Measurements from ENCODE around the gene SCAF1.

The SCAF1 gene

GRCh38 chr19:49642492-49643035, 555 bp downstream of the SCAF1 start:
- DNase-seq (ENCODE audit: low read depth in 2 of 2, low spot score in 1 of 2): no peak

GRCh38 chr19:49643466-49643865, 1.5 kb downstream of the SCAF1 start:
- DNase-seq (ENCODE audit: low read depth in 2 of 2, low spot score in 1 of 2): no peak

GRCh38 chr19:49645592-49645991, 3.6 kb downstream of the SCAF1 start:
- no peak for DNase-seq (ENCODE audit: low read depth in 2 of 2, low spot score in 1 of 2)

- DNase-seq (ENCODE audit: low read depth in 2 of 2, low spot score in 1 of 2): no peak
These were observed 4.0 kb downstream of the SCAF1 start for GRCh38 chr19:49645995-49646394.

- DNase-seq (ENCODE audit: low read depth in 2 of 2, low spot score in 1 of 2): no peak
These were observed 4.6 kb downstream of the SCAF1 start for GRCh38 chr19:49646586-49646985.

- DNase-seq (ENCODE audit: low read depth in 2 of 2, low spot score in 1 of 2): no peak
These were observed 9.2 kb downstream of the SCAF1 start for GRCh38 chr19:49651029-49651819.

DNA sequence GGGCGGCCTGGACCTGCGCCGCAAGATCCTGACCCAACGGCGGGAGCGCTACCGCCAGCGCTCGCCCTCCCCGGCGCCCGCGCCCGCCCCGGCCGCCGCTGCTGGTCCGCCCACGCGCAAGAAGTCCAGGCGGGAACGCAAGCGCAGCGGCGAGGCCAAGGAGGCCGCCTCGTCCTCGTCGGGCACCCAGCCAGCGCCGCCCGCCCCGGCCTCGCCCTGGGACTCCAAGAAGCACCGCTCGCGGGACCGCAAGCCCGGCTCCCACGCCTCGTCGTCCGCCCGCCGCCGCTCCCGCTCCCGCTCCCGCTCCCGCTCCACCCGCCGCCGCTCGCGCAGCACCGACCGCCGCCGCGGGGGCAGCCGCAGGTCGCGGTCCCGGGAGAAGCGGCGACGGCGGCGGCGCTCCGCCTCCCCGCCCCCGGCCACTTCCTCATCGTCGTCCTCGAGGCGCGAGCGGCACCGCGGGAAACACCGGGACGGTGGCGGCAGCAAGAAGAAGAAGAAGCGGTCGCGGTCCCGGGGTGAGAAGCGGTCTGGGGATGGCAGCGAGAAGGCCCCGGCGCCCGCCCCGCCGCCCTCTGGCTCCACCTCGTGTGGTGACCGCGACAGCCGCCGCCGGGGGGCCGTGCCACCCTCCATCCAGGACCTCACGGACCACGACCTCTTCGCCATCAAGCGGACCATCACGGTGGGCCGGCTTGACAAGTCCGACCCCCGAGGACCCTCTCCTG, 10.0 kb downstream of the SCAF1 start:
- no peak for DNase-seq (ENCODE audit: low read depth in 2 of 2, low spot score in 1 of 2)

- DNase-seq (ENCODE audit: low read depth in 2 of 2, low spot score in 1 of 2): no peak
These were observed 10.8 kb downstream of the SCAF1 start for GRCh38 chr19:49652551-49653465.

DNA sequence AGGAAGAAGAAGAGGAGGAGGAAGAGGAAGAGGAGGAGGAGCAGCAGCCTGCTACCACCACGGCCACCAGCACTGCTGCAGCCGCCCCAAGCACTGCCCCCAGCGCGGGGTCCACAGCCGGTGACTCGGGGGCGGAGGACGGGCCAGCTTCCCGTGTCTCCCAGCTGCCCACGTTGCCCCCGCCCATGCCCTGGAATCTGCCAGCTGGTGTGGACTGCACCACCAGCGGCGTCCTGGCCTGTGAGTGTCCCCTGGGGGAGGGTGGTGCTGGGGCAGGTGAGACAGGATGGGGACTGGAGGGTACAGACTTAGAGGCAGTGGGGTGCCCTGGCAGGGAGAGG, 11.4 kb downstream of the SCAF1 start:
- no peak for DNase-seq (ENCODE audit: low read depth in 2 of 2, low spot score in 1 of 2)

DNA sequence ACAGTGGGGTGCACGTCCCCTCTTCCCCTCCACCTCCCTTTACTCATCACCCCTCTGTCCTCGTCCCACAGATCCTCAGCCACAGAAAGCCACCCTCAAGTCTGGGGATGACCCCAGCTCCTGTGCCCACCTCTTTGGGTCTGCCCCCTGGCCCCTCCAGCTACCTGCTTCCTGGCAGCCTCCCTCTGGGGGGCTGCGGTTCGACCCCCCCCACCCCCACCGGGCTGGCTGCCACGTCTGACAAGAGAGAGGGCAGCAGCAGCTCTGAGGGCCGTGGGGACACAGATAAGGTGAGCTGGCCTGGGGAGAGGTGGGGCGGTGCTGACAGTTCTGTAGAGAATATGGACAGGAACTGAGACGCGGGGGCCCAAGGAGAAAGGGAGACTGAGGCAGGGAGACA, 12.6 kb downstream of the SCAF1 start:
- no peak for DNase-seq (ENCODE audit: low read depth in 2 of 2, low spot score in 1 of 2)

DNA sequence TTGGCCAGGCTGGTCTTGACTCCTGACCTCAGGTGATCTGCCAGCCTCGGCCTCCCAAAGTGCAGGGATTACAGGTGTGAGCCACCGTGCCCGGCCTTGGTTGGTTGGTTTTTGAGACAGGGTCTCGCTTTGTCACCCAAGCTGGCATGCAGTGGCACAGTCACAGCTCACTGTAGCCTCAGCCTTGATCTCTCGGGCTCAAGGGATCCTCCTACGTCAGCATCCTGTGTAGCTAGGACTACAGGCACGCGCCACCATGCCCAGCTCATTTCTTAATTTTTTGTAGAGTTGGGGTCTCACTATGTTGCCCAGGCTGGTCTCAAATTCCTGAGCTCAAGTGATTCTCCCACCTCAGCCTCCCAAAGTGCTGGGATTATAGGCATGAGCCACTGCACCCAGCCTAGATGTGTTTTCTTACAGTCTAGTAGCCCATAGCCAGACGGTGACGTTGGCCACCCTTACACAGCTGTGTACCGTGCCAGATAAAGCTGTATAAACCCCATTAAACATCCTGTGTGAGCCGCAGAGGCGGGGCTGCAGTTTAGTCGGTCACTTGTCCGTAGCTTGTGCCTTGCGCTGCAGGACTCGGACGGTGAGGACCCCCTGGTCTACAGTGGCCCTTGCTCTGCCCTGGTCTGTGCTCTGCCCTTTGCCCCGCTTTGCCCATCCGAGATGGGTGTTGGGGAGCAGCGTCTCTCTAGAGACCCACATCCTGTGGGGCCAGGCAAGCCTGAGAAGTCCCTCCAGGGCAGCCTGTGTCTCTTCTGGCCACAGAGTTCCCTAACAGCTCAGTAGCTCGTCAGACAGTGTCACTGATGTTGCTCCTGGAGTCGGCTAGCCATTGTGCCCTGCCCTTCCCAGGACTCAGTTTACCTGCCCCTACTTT, 13.8 kb downstream of the SCAF1 start:
- DNase-seq (ENCODE audit: low read depth in 2 of 2, low spot score in 1 of 2): no peak

- no peak for DNase-seq (ENCODE audit: low read depth in 2 of 2, low spot score in 1 of 2)
These were observed 14.6 kb downstream of the SCAF1 start for GRCh38 chr19:49656456-49657109.

GRCh38 chr19:49657493-49658138, 15.6 kb downstream of the SCAF1 start:
- DNase-seq (ENCODE audit: low read depth in 2 of 2, low spot score in 1 of 2): no peak

GRCh38 chr19:49658139-49658517, 16.1 kb downstream of the SCAF1 start:
- DNase-seq (ENCODE audit: low read depth in 2 of 2, low spot score in 1 of 2): no peak

DNA sequence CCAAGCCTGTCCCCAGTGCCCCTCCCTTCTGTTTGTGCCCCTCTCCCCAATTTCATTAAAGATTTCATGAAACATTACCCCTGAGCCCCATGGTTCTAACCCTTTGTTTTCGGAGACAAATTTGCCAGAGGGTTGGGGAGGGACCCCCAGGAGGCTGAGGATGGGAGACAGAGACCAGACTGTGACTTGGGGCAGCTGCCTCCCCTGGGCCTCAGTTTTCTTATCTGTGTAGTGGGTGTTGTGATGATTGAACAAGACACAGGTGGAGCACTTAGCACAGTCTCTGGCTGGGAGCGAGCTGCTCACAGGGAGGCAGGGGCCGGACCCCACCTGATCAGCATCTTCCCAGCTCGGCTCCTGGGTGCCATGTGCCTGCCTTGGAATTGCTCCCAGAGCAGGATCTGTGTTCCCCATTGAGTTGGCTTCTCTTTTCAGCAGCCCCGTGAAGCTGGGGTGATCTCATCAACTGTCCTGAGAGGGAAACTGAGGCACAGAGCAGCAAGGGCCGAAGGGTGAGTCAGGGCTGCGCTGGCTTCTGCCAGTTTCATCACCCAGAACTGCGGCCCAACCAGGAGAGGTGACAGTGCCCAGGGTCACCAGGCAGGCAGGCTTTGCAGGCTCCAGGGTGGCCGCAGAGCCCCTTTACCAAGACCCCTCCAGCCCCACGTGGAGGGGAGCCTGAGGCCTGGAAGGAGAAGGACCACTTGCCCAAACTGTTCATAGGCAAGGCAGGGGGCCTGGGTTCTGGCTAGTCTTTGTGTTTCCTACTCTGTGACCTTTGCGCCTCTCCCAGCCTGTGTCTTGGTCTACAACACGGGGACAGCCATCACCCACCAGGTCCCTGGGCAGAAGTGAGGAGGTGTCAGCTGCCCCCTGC, 16.8 kb downstream of the SCAF1 start:
- DNase-seq (ENCODE audit: low read depth in 2 of 2, low spot score in 1 of 2): no peak

- no peak for DNase-seq (ENCODE audit: low read depth in 2 of 2, low spot score in 1 of 2)
These were observed 18.4 kb downstream of the SCAF1 start for GRCh38 chr19:49660338-49660961.

DNA sequence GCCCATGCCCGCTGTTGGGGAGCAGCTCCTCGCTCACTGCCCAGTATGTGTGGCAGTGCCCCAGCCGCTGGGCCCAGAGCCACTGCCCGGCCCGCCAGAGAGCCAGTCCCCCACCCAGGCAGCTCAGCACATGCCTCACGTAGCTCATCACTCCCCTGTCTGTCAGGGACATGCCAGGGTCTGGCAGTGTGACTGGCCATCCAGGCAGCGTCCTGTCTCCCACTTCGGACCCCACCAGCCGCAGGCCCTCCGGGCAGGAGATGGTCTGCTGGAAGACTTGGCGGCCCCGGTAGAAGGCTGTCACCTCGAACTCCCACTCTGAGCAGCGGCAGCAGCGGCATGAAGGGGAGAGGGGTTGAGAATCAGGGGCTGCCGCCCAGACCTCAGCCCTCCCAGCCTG, 20.0 kb downstream of the SCAF1 start:
- DNase-seq (ENCODE audit: low read depth in 2 of 2, low spot score in 1 of 2): no peak

- DNase-seq (ENCODE audit: low read depth in 2 of 2, low spot score in 1 of 2): no peak
These were observed 21.2 kb downstream of the SCAF1 start for GRCh38 chr19:49663224-49663623.

Data from stimulated activated CD8-positive, alpha-beta memory T cell treated with anti-CD3 and anti-CD28 coated beads, Interleukin-4, amount 100 ng/mL, for 4 hours (primary cell).